Camera-type eye (tissue), 1 donor: ENCODE data around the gene TRAK2. TPM values are rescaled to one million over a fixed set of nuclear protein-coding genes. Genes with fewer than 3 reads are reported as not detected.

Experiments used
- total RNA-seq: library from RNA; depleted of rRNA; stranded (reverse); fragments of >200 nt; gene quantifications from one replicate; pipeline ENCODE4 v1.2.3, GENCODE V29; 2014

TRAK2 gene, protein sequence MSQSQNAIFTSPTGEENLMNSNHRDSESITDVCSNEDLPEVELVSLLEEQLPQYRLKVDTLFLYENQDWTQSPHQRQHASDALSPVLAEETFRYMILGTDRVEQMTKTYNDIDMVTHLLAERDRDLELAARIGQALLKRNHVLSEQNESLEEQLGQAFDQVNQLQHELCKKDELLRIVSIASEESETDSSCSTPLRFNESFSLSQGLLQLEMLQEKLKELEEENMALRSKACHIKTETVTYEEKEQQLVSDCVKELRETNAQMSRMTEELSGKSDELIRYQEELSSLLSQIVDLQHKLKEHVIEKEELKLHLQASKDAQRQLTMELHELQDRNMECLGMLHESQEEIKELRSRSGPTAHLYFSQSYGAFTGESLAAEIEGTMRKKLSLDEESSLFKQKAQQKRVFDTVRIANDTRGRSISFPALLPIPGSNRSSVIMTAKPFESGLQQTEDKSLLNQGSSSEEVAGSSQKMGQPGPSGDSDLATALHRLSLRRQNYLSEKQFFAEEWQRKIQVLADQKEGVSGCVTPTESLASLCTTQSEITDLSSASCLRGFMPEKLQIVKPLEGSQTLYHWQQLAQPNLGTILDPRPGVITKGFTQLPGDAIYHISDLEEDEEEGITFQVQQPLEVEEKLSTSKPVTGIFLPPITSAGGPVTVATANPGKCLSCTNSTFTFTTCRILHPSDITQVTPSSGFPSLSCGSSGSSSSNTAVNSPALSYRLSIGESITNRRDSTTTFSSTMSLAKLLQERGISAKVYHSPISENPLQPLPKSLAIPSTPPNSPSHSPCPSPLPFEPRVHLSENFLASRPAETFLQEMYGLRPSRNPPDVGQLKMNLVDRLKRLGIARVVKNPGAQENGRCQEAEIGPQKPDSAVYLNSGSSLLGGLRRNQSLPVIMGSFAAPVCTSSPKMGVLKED
- total RNA-seq, result 87.7 TPM

DNA sequence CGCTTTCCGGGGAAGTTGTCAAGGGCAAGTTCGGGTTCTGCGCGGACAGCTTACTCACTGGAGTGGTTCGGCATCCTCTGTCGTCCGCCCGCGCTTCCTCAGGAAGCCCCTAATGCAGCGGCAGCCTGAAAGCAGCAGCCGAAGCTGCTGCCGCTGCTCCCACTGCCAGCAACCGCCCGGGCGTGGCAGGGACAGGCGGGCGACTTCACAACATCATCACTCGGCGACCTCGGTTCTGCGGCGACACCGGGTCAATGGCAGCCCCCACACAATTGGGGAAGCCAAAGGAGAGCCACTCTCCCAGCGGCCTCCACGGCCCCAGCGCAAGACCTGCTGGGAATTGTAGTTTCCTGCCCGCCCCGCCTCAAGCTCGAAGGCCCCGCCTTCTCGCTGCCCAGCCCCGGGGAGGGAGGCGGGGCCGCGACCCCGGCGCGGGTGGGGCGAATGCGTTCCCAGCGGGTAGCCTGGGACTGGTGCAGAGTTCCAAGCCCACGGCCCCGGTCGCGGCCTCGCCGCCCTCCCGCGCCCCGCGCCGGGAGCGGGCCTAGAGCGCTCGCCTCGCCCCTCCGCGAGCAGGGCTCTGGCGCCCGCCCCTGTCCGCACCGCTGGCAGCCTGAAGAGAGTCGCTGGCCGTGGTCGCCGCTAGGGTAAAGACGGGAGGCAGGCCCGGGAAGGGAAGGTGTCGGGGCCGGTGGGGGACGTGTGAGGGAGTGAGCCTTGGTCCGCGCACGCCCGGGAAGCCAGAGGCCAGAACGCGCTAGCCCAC, at the start of gene TRAK2, which contains the start of gene STRADB:
TRAK2 (minus strand) TSS at position 167 of the 766 bp plus-strand sequence. CDS start 30,951 bp downstream, outside the sequence.
STRADB (plus strand) TSS at position 449 of the 766 bp plus-strand sequence. CDS start 3,101 bp downstream, outside the sequence.

DNA sequence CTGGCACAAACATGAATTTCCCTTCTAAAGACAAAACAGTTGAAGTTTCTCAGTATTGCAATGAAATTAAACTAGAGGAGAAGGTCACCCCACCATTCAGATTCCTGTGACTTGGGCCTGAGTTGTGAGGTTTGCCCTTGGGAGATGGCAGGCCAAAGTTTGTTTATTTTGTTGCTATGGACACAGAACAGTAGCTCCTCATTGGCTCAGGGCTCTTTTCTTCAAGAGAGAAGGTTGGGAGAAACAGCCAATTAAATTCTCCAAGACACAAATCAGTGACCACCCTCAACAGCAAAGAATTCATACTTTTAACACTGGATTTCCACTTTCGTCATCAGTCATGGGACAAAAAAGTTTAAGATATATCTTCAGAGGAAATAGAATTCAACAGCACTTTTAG, 94.0 kb downstream of the TRAK2 start, which contains the start of gene FLACC1:
FLACC1 (minus strand) TSS at position 125 of the 400 bp plus-strand sequence. CDS start 5,941 bp downstream, outside the sequence.

Other genes starting within 250 kb of the TRAK2 start
- 6.4 TPM for gene CASP8, start 190.9 kb downstream of the TRAK2 start, total RNA-seq
- 2.9 TPM for gene FLACC1, start 94.1 kb downstream of the TRAK2 start, total RNA-seq
- gene STRADB, start 282 bp upstream of the TRAK2 start, total RNA-seq, result 95.5 TPM
- 63.2 TPM for gene TMEM237, start 192.0 kb upstream of the TRAK2 start, total RNA-seq
- 156 TPM for gene MPP4, start 247.2 kb upstream of the TRAK2 start, total RNA-seq